Fibroblast of pulmonary artery (primary cell): Measurements from ENCODE around the gene WDR31.
A peak's percentile ranks its signal among the peaks of the same experiment; 100 is the strongest.

Source experiments
- DNase-seq: peaks from one replicate; pipeline ENCODE4 v3.0.0-alpha.2; 2010; ENCODE audit warnings: low read depth
- H3K4me3 ChIP-seq: replicated peaks from 2 replicates; pipeline ENCODE4 v1.5.1; 2011; ENCODE audit warnings: low read depth, mild to moderate bottlenecking, control low read depth, low read length, moderate library complexity
- TF ChIP-seq, protein P1 (sequence below): IDR thresholded peaks from 2 replicates; pipeline ENCODE4 v1.5.1; 2011; ENCODE audit warnings: mild to moderate bottlenecking, control low read depth, low read length, inconsistent platforms; ENCODE audit errors: missing control alignments

Gene WDR31

DNA sequence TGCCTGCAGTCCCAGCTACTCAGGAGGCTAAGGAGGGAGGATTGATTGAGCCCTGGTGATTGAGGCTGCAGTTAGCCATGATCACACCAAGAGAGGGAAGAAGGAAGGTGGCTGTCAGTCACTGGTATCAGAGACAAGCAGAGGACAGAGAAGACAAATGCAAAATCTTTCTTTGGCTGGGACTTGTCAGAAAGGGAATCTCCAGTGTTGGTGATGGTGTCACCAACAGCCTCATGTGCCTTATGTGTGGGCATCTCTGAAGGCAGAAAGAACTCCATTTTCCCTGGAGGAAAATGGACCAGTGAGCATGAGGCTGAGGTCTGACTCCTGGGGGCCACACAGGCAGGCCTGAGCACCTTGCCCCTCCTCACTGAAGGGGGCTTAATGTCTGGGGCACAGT is 24.8 kb downstream of the WDR31 start:
- DNase-seq: no peak
- TF ChIP-seq, protein P1, sequence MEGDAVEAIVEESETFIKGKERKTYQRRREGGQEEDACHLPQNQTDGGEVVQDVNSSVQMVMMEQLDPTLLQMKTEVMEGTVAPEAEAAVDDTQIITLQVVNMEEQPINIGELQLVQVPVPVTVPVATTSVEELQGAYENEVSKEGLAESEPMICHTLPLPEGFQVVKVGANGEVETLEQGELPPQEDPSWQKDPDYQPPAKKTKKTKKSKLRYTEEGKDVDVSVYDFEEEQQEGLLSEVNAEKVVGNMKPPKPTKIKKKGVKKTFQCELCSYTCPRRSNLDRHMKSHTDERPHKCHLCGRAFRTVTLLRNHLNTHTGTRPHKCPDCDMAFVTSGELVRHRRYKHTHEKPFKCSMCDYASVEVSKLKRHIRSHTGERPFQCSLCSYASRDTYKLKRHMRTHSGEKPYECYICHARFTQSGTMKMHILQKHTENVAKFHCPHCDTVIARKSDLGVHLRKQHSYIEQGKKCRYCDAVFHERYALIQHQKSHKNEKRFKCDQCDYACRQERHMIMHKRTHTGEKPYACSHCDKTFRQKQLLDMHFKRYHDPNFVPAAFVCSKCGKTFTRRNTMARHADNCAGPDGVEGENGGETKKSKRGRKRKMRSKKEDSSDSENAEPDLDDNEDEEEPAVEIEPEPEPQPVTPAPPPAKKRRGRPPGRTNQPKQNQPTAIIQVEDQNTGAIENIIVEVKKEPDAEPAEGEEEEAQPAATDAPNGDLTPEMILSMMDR: no peak
- H3K4me3 ChIP-seq: no peak overlapping the region

DNA sequence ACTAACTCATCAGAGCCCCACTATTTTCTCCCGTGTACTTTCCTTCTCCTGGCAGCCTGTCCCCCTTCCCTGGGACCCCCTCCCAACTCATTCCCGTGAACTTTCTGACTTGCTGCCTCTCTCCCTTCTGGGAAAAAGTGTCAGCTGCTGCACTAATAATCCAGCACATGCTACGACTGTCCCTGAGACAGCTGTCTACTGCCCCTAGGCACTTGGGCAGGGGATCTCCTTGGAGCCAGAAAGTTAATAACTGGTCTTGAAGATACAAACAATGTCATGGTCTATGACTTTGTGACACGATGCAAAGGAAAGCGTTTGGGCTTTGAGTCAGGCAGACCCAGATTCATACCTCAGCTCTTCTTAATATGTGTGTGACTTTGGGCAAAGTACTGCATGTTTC is 26.8 kb downstream of the WDR31 start:
- no peak for DNase-seq
- TF ChIP-seq, protein P1: no peak
- no peak overlapping the region for H3K4me3 ChIP-seq

DNA sequence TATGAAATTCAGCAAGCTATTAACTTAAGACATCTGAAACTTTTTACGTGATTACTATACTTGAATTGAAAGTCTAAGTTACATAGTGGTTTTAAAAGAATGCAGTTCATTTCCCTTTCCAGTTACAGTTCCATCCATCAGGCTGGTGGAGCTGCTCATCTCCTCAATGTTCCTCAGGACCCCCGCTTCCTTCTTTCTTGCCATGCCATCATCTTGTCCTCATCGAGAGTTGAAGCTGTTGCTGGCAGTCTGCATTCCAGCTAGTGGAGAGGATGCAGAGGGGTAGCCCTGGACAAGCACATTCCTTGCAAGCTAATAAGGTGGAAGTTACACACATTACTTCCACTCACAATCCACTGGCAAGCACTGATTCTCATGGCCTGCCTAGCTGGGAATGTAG is 28.1 kb downstream of the WDR31 start:
- no peak for DNase-seq
- H3K4me3 ChIP-seq: no peak overlapping the region
- TF ChIP-seq, protein P1: no peak

DNA sequence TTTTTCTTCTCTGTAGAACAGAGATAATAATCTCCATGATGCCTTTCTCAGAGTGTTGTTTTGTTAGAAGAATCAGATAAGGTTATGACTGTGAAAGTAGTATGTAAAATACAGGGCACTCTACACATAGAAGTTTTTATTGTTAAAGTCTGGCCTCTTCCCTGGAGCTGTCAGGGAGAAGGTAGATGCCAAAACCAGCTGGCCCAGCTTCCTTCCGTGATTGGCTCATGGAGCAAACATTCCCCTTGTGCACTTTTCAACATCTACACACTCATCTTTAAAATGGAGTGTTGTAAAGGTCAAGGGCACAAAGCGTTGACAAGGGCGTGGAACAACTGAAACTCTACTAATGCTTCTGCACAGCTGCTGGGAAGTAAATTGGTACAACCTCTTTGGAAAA is 29.5 kb downstream of the WDR31 start:
- no peak overlapping the region for H3K4me3 ChIP-seq
- peak; percentile 38 for DNase-seq
- TF ChIP-seq, protein P1: no peak

DNA sequence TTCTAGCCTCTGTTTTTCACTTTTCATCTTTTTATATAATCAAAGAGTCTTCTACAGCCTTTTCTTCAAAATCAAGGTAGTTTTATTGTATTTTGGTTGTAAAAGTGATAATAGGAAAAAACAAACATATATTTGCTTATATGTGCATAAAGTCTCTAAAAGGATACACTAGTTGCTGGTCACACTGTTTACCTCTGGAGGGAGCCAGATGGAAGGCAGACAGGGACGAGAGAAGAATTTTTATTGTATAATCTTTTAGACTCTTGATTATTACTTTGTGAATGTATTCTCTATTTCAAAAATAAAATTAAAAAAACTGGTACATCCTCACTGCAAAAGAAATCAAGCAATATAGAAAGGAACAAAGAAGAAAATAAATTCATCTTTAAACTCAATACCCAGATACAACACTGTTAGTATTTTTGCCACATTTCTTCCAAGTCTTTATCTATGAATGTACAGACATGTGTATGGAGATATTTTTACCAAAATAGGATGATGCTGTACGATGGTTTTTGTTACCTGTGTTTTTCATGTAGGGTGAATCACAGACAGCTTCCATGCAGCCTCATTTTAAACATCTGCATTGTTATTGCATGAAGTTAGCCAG is 30.8 kb downstream of the WDR31 start:
- TF ChIP-seq, protein P1: peak; percentile 88
- H3K4me3 ChIP-seq: no peak overlapping the region
- DNase-seq: peak; percentile 70

DNA sequence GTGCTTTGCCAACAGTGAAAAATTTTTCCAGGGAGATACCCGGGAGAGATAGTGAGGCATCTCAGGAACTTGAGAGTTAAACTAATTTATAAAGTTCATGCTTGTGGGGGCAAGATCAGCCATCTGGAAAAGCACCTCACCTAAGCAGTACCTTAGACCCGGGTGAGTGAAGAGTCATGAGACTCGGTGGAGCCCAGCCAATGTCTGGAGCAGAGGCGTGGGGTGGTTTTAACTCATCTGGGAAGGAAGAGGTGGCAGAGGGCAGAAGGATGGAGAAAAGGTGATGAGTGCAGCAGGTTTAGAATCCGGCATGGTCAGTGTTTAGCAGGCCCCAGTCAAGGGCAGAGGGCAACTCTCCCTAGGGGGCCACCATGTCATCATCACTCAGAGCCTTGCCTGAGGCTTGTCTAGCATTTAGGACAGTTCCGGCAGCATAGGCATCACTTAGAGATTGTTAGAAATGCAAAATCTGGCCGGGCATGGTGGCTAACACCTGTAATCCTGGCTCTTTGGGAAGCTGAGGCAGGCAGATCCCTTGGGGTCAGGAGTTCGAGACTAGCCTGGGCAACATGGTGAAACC is 32.6 kb downstream of the WDR31 start:
- H3K4me3 ChIP-seq: no peak overlapping the region
- no peak for DNase-seq
- TF ChIP-seq, protein P1: no peak

- no peak overlapping the region for H3K4me3 ChIP-seq
- TF ChIP-seq, protein P1: no peak
- no peak for DNase-seq
These were observed 33.5 kb downstream of the WDR31 start for GRCh38 chr9:113306566-113306965.
